A549 (cell line): ENCODE results near the gene RABEP1.

Experiments used
- KDM5A ChIP-seq: fragments of 200-600 bp; sonication (generic); IDR thresholded peaks from 2 replicates; pipeline ENCODE4 v1.6.1; 2016; ENCODE audit warnings: antibody characterized with exemption, mild to moderate bottlenecking
- RARB ChIP-seq: fragments of 250-450 bp; sonication (Bioruptor Pico); IDR thresholded peaks from 2 replicates; pipeline ENCODE4 v1.8.0; 2021; ENCODE audit warnings: mild to moderate bottlenecking, moderate library complexity
- TF ChIP-seq, protein P1 (sequence below): fragments of >200 bp; sonication (Bioruptor Twin); formaldehyde crosslinking; IDR thresholded peaks from 3 replicates; pipeline ENCODE4 v1.5.1; 2016

GRCh38 chr17:5352681-5353289, 70.7 kb downstream of the RABEP1 start:
- TF ChIP-seq KDM5A (no peak), RARB (CRISPR knock-in tag) (no peak)
- TF ChIP-seq, protein P1, sequence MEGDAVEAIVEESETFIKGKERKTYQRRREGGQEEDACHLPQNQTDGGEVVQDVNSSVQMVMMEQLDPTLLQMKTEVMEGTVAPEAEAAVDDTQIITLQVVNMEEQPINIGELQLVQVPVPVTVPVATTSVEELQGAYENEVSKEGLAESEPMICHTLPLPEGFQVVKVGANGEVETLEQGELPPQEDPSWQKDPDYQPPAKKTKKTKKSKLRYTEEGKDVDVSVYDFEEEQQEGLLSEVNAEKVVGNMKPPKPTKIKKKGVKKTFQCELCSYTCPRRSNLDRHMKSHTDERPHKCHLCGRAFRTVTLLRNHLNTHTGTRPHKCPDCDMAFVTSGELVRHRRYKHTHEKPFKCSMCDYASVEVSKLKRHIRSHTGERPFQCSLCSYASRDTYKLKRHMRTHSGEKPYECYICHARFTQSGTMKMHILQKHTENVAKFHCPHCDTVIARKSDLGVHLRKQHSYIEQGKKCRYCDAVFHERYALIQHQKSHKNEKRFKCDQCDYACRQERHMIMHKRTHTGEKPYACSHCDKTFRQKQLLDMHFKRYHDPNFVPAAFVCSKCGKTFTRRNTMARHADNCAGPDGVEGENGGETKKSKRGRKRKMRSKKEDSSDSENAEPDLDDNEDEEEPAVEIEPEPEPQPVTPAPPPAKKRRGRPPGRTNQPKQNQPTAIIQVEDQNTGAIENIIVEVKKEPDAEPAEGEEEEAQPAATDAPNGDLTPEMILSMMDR, result no peak
